Middle frontal gyrus (tissue), 1 donor: Measurements from ENCODE around the gene MMP24OS.
"Not testable (repeated sequence)": the region's sequence is repeated elsewhere in the genome, so short reads cannot be mapped to it uniquely, and the experiment has no call there.

Experiments used
- DNase-seq: peaks from one replicate; pipeline ENCODE4 v3.0.0-alpha.2; 2015; ENCODE audit warnings: low spot score; ENCODE audit errors: extremely low spot score

Gene MMP24OS

DNA sequence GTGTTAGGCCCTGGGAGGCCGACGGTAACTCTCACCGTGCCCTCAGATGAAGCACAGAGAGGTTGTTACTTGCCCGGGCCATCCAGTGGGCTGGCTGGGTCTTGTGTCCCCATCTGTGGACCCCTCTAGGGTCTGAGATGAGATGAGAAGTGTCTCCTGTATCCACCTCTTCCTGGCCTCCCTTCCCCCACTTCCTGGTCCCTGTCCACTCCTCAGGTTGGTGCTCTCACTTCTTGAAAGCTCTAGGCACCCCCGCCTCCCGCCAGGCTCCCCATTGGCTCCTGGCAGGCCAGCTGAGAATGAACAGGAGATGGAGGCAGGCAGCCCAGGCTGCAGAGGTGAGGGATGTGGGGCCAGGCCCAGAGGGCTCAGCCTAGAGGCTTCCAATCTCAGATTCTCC is 1.5 kb downstream of the MMP24OS start:
- no peak for DNase-seq

DNA sequence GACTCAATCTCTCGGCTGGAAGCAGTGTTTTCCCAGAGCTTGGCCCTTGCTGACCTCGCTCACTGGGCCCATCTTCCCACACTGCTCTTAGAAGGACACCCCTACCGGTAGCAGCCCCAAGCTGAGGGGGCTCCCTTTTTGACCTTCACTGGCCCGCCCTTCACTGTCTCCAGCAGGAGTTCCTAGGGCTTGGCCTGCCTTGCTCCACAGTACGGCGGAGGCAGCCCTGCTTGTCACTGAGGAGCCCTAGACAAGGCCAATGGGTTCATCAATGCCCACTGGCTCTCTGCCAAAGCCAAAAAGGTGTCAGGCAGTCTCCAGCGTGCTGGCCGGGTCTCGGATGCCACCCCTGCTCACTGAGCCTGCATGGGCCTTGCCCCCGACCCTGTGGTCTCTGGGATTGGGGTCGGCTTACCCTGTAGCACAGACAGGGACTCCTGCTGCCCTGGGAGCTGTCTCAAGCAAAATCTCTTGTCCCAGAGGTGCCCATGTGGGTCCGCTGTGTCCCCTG is 2.1 kb downstream of the MMP24OS start:
- no peak for DNase-seq

GRCh38 chr20:35274172-35275092 is 3.5 kb downstream of the MMP24OS start:
- no peak for DNase-seq

DNA sequence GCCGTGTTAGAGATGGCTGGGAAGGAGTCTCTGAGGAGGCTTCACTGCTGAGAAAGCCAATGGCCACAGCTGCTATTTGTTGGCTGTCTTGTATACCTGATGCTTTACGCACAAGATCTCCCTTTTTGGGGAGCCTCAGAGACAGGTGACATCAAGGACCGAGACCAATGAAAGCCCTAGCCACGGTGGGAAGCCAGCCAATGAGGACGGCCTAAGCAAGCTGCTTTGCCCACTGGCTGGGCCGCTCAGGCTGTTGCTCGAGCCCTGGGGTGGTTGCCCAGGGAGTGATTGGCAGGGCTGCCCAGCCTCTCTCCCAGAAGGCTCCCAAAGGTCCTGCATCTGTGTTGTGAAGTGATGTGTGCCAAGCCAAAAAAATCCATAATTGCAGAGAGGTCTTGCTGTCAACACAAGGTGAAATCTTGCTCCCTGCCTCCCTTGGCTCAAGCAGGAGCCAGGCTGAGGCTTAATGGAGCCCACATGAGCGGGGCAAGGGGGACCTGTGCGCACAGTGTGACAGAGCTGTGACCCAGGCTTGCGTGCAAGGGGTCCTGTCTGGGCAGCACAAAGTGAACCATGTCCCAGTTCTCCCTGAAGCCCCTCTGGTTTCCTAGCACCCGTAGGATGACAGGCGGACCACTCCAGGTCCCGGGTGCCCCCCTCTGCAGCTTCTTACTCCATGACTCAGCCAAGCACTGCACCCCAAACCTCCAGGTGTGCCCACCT is 4.3 kb downstream of the MMP24OS start:
- peak; percentile 23 for DNase-seq

DNA sequence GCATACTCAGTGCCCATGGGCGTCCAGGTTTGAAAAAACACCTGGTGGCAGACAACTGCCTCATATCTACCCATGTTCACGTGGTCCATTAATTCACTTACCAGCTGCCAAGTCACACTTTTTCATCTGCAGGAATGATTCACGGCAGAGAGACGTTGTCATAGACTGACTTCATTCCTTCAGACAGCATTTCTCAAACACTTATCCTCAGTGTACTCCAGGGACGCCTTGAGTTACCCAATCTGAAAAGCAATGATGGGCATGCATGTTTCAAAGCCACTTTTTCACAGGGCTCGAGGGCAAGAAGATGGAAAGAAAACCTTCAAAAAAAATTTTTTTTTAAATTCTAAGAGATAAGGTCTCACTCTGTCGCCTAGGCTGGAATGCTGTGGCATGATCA is 6.0 kb downstream of the MMP24OS start:
- no peak for DNase-seq

- no peak for DNase-seq
These were observed 6.6 kb downstream of the MMP24OS start for GRCh38 chr20:35271073-35271882.

- no peak for DNase-seq
These were observed 7.7 kb downstream of the MMP24OS start for GRCh38 chr20:35270021-35270902.

DNA sequence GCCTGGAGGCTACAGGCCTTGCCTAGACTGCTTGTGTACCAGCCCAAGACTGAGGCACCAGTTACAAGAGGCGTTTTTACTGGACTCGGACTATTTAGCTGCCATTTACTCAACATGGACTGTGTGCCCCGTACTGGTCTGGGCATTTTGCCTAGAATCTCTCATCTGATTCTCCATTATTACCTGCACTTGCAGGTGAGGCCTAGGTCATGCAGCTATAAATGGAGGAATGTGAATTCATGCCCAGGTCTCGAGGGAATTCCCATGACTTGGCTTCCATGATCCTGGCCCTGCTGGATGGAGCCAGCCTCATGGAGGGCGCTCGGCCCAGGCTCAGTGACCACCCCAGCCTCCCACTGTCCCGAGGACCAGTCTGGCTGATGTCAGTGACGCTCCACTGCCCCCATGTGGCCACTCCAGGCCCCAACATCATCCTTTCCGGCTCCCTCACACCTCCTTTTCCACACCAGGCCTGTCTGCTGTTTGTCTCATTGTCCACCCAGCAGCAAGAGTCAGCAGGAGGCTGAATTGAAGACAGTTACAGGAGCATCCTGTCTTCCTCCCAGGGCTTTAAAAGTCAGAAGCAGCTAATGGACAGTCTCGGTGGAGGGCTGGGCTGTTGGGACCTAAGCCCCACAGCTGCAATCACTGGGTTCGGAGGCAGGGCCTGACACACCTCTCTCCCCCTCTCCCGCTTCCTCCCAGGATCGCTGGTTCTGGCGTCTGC is 8.7 kb downstream of the MMP24OS start:
- DNase-seq = no peak

GRCh38 chr20:35267092-35267491 is 10.8 kb downstream of the MMP24OS start:
- DNase-seq = no peak

DNA sequence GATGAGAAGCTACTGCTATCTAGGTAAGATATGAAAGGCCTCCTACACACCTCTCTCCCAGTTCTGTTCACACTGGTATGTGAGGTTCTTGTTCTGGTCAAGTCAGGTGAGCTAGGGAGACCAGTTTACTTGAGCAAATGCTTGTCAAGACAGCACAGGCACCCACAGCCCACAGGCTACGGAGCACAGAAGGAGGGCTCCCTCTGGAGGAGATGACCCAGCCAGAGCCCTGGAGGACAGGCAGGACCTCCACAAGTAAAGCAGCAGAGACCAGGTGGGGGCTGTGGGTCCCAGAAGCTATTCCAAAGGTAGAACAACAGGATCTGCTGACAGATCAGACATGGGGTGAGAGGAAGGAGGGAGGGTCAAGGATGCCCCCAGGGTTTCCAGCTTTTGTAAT is 13.2 kb downstream of the MMP24OS start:
- DNase-seq = no peak

DNA sequence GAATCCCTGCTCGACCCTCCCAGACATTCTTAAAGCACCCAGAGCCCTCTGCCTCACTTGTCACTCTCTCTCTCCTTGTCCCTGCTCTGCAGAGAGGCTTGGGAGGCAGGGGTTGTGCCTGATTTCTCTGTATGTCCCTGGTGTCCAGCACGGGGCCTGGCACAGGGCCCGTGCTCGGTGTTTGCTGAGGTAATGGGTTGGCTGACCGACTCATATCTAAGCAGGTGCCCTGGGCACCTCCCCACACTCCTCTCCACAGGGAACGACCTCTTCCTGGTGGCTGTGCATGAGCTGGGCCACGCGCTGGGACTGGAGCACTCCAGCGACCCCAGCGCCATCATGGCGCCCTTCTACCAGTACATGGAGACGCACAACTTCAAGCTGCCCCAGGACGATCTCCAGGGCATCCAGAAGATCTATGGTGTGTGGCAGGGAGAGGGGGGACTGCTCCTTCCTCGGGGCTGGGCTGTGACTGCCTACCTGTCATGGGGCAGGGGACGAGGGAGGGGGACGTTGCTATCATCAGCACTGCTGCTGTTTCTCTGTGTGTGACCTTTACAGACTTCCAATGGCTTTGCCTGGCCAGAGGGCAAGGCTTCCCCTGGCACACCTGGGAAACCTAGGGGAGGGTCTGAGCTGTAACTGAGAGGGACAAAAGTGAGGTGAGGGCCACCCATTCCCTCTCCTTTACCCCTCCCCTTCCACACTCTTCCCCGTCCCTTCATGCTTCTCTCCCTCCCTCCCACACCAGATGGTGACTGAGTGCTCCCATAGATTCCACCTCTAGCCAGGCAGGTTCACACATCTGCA is 14.2 kb downstream of the MMP24OS start:
- no peak for DNase-seq

GRCh38 chr20:35262731-35263531 is 15.0 kb downstream of the MMP24OS start:
- DNase-seq = not testable (repeated sequence)

DNA sequence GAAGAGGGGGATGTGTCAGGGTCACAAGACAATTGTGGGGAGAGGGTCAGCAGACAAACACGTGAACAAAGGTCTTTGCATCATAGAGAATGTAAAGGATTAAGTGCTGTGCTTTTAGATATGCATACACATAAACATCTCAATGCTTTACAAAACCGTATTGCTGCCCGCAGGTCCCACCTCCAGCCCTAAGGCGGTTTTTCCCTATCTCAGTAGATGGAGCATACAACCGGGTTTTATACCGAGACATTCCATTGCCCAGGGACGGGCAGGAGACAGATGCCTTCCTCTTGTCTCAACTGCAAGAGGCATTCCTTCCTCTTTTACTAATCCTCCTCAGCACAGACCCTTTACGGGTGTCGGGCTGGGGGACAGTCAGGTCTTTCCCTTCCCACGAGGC is 15.6 kb downstream of the MMP24OS start:
- not testable (repeated sequence) for DNase-seq

GRCh38 chr20:35260426-35260825 is 17.5 kb downstream of the MMP24OS start:
- DNase-seq = no peak

GRCh38 chr20:35257175-35257909 is 20.6 kb downstream of the MMP24OS start:
- no peak for DNase-seq

DNA sequence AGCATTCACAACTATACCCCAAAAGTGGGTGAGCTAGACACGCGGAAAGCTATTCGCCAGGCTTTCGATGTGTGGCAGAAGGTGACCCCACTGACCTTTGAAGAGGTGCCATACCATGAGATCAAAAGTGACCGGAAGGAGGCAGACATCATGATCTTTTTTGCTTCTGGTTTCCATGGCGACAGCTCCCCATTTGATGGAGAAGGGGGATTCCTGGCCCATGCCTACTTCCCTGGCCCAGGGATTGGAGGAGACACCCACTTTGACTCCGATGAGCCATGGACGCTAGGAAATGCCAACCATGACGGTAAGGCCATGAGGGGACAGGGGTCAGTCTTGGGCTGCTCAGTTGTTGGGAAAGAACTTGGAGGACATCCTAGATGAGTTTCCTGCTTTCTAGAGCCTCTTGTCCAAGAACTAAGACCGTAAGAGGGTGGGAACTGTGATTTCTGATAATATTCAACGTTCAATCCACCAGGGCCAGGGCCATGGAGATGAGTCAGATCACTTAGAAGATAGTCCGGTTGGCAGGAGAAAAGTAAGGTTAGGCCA is 23.4 kb downstream of the MMP24OS start:
- no peak for DNase-seq

DNA sequence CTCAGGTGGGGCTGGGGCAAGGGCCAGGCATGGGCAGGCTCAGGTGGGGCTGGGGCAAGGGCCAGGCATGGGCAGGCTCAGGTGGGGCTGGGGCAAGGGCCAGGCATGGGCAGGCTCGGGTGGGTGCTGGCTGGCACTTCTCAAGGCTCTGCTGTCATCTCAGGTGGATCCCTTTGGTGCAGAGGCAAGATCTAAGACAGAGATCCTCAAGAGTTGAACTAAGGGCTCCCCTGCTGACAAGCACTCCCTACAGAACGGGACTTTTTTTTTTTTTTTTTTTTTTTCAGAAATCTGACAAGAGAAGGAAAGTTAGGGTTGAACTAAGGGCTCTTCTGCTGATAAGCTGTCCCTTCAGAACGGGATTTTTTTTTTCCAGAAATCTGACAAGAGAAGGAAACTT is 24.9 kb downstream of the MMP24OS start:
- no peak for DNase-seq
